ENCODE data around the gene RALGPS1. TPM values are rescaled to one million over a fixed set of nuclear protein-coding genes. Genes with fewer than 3 reads are reported as not detected.
"Not testable (repeated sequence)": the region's sequence is repeated elsewhere in the genome, so short reads cannot be mapped to it uniquely, and the experiment has no call there.

Gene RALGPS1
- total RNA-seq, 1 experiment from 2014 or later, result 3.3 TPM

DNA sequence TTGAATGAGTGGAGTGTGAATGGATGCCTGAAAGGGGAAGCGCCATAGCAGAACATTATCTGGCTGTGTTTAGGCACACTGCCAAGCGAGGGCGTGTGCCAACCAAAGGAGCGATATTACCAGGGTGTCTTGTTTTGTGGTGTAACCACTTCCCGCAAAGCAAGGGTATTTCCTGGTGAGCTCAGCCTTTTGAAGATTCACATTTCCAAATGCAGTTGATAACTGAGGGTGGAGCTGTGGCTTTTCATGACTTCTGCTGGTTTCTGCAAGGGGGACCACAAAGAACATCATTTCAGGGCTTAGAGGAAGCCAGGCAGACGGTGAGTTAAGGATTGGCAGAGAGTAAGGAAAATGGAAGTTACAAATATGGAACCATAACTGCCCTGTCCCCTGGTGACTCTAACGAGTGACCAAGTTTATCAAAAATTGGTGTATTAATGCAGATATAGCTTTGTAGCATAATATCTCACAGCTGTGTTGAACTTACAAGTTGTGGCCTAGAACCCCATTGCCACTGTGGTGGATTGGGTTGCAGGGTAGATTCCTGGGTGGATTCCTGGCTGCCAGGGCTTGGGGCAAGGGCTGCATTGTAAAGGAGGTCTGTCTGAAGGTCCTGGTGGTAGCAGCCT, 71.4 kb downstream of the RALGPS1 start:
- no peak for DNase-seq (ENCODE audit: extremely low read depth, low read depth)

DNA sequence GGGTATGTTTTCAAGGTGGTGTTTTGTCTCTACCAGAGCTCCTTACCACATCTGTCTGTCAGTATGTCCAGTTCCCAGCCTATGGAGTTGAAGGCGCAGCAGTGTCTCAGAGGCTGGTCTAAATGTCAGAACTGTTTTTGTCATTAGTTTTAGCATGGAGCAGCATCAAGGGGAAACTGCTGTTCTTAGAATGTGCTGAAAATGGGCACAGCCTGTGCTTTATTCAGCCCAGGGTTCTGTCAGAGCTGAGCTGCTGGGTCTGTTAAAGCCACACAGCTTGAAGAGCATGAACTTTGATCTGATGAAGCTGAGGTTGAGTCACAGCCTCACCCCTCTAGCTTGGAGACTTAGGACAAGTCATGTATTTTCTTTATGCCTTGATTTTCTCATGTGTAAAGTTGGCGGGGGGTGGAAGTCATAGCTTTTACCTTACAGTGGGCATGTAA, 71.9 kb downstream of the RALGPS1 start:
- no peak for DNase-seq (ENCODE audit: extremely low read depth, low read depth)

- DNase-seq (ENCODE audit: extremely low read depth, low read depth), result no peak
Observed at GRCh38 chr9:126988857-126989256, 74.3 kb downstream of the RALGPS1 start.

GRCh38 chr9:126989847-126990842, 75.6 kb downstream of the RALGPS1 start:
- DNase-seq (ENCODE audit: extremely low read depth, low read depth), result no peak

DNA sequence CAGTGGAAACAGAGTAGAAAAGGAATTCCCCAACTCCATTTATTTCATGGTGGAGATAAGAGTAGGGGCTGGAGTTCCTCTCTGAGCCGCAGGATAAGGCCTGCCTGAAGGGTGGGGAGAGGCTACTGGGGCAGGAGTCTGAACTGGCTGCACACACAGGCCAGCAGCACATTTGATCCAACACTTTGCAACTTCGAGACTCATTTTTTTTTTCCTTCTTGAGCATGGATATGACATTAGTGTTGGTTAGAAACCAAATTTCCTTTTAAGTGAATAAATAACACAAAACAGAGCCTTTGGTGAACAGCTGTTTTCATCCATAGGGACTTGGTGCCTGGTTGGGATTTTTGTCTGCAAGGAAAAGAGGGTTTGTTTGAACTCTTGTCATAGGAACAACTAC, 76.6 kb downstream of the RALGPS1 start:
- no peak for DNase-seq (ENCODE audit: extremely low read depth, low read depth)

GRCh38 chr9:126992427-126992826, 77.8 kb downstream of the RALGPS1 start:
- no peak for DNase-seq (ENCODE audit: extremely low read depth, low read depth)

DNA sequence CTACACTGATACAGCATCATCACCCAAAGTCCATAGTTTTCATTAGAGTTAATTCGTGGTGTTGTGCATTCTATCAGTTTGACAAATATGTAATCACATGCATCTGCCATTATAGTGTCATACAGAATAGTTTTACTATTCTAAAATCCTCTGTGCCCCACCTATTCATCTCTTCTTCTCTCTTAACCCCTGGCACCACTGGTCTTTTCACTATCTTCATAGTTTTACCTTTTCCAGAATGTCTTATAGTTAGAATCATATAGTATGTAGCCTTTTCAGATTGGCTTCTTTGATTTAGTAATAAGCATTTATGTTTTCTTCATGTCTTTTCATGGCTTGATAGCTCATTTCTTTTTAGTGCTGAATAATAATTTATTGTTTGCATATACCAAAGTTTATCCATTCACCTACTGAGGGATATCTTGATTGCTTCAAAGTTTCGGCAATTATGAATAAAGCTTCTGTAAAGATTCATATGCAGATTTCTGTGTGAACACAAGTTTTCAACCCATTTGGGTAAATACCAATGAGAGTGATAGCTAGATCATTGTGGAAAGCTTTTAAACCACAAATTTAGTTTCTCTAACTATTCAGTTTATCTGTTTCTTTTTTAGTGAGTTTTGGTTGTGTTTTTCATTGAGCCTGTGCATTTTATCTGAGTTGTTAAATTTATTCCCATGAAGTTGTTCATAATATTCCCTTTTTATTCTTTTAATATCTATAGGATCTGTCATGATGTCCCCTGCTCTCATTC, 84.9 kb downstream of the RALGPS1 start:
- DNase-seq (ENCODE audit: extremely low read depth, low read depth), result no peak

DNA sequence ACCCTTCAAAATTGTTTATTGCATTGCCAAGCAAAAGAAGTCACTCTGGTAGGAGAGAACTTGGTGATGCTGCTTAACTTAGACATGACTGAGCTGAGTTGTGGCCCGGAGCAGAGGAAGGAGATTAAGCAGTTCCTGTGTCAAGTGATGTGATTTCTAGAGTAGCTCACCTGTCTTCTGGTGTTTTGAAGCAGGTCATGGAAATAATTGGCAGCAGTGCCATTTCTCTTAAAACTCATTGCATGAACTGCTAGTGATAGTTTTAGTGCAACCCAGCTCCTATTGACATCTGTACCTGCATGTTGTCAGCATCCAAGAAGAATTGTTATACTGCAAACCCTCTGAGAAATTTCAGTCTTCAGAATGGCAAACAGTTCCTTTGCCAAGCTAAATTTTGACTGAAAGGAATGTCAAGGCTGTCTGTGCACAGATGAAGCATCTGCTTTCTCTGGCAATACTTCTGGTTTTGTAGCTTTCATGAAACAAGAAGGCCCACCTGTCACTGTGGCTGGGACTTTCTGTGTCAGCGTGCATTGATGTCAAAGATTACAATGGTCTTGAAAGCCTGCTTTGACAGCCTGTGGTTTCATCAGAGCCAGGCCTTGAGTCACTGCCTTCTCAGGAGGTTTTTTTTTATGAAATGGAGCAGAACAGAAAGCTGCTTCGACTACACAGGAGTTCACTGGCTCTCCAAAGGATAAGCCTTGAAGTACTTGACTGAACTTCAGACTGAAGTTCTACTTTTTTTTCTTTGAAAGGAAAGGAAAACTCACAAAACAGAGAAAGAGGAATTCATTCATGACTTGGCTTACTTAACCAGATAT, 90.6 kb downstream of the RALGPS1 start:
- DNase-seq (ENCODE audit: extremely low read depth, low read depth), result no peak

- no peak for DNase-seq (ENCODE audit: extremely low read depth, low read depth)
Observed at GRCh38 chr9:127005770-127006314, 91.3 kb downstream of the RALGPS1 start.

DNA sequence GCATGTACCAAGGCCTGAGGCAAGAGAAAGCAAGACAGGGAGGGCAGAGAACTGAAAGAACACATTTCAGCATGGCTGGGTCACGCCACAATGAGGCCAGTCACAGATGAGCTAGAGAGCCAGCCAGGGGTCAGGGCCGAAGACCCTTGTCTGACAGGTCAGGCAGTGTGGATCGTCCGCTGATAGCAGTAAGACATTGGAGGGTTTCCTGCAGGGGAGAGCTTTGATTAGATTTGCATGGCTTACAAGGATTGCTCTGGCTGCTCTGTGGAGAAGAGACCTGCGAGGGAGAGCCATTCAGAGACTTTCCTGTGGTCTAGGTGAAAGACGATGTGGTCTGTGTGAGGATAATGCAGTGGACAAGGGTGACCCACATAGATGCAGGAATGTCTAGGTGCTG, 93.1 kb downstream of the RALGPS1 start:
- no peak for DNase-seq (ENCODE audit: extremely low read depth, low read depth)

GRCh38 chr9:127008076-127008475, 93.5 kb downstream of the RALGPS1 start:
- no peak for DNase-seq (ENCODE audit: extremely low read depth, low read depth)

DNA sequence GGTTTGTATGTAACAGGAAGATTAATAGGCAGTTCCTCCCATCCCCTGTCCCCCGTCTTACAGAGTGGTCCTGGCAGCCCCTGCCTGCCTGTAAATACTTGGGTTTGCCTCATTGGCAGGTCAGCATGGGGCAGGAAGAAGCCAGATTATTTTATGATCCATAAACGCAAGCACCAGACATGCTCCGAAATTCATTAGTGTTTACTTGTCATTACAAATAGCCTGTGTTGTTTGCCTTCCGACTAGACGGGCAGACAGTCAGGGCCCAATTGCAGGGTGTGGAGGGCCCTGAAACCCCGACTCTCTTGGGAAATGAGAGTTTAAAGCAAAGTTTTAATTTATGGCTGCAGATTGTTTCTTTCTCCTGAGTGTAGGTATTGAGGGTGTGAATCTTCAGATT, 97.2 kb downstream of the RALGPS1 start:
- DNase-seq (ENCODE audit: extremely low read depth, low read depth), result no peak

- DNase-seq (ENCODE audit: extremely low read depth, low read depth), result no peak
Observed at GRCh38 chr9:127012250-127012649, 97.7 kb downstream of the RALGPS1 start.

GRCh38 chr9:127013597-127013996, 99.0 kb downstream of the RALGPS1 start:
- DNase-seq (ENCODE audit: extremely low read depth, low read depth), result no peak

- DNase-seq (ENCODE audit: extremely low read depth, low read depth), result no peak
Observed at GRCh38 chr9:127014216-127014909, 99.8 kb downstream of the RALGPS1 start.

DNA sequence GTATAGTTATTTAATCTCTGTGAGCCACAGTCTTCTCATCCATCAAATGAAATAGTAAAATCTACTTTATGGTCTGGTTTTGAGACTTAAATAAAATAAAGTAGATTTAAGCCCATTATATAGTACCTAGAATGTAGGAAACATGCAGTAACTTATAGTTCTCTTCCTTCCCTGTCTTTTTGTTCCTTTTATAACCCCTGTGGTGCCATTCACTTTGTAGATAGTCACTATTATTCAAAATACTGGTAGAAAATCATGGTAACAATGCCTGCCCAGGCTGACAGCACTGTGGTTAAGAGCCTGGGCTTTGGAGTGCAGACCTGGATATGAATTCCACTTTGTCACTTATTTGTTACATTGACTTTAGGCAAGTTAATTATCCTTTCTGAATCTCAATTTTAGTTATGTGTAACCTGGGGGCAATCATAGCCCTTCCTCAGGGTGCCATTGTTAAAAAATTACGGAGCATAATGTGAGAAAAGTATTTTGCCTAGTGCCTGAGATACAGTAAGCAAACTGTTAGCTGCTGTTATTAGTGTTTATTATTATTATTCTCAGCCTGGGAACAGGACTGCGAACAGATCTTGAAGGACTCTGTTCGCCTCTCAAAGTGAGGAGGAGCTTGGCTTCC, 100.4 kb downstream of the RALGPS1 start:
- DNase-seq (ENCODE audit: extremely low read depth, low read depth), result no peak

GRCh38 chr9:127015921-127016512, 101.4 kb downstream of the RALGPS1 start:
- no peak for DNase-seq (ENCODE audit: extremely low read depth, low read depth)

- DNase-seq (ENCODE audit: extremely low read depth, low read depth), result not testable (repeated sequence)
Observed at GRCh38 chr9:127017979-127018378, 103.4 kb downstream of the RALGPS1 start.

Measured in NCI-H460 (cell line).